Measurements from ENCODE around the gene SIGLECL1. TPM values are rescaled to one million over a fixed set of nuclear protein-coding genes. Genes with fewer than 3 reads are reported as not detected.
A peak's percentile ranks its signal among the peaks of the same experiment; 100 is the strongest.

SIGLECL1 gene
- total and polyA plus RNA-seq, 2 donors from 2014 or later, result not detected

DNA sequence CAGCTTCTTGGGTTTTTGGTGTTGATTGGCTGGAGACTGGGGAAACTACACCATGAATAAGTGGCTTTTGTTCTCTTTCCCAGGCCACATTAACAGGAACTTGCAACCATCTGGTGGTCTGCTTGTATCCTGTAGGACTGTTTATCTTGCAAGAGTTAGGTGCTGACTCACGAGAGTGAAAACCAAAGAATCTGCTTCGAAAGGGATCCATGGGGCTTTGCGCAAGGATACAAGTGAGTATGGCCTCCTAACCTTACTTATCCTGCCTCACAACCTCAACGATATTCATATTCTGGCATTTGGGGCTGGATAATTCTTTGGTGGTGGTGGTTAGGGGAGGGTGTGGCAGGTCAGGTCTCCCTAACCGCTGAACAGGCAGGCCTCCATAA, 4.7 kb upstream of the SIGLECL1 start:
- Histone ChIP-seq H3K4me1 (ENCODE audit: control insufficient read depth in 2 of 3, insufficient read depth in 2 of 3, low read depth in 1 of 3, low read length in 3 of 3) (no peaks in the 10 kb centered on the region), H3K4me3 (ENCODE audit: low read length in 3 of 3) (no peak overlapping the region), H3K9me3 (ENCODE audit: control insufficient read depth in 2 of 3, insufficient read depth in 1 of 3, low read length in 3 of 3) (no peaks in the 10 kb centered on the region), H3K36me3 (ENCODE audit: control insufficient read depth in 2 of 3, insufficient read depth in 3 of 3, low read length in 3 of 3) (no peaks in the 10 kb centered on the region), H3K9ac (ENCODE audit: low read length in 3 of 3) (no peak overlapping the region), H3K27ac (ENCODE audit: low read depth in 2 of 2, low read length in 2 of 2) (no peak overlapping the region), H3K27me3 (ENCODE audit: control insufficient read depth, insufficient read depth, low read length) (no peaks in the 10 kb centered on the region)
- intact Hi-C loops (cut with DNase I), result no loop called here
- no peak for TF ChIP-seq CTCF (IDR thresholded peaks at IDR 0.05; ENCODE audit: borderline replicate concordance, extremely low read depth, insufficient read depth)
- FAIRE-seq (no peak), DNase-seq (peak in 1 of 5 donors; percentile 12)

GRCh38 chr19:51247972-51248590, 2.8 kb upstream of the SIGLECL1 start:
- Histone ChIP-seq H3K4me1 (ENCODE audit: control insufficient read depth in 2 of 3, insufficient read depth in 2 of 3, low read depth in 1 of 3, low read length in 3 of 3) (no peaks in the 10 kb centered on the region), H3K27me3 (ENCODE audit: control insufficient read depth, insufficient read depth, low read length) (no peaks in the 10 kb centered on the region), H3K9ac (ENCODE audit: low read length in 3 of 3) (no peak overlapping the region), H3K27ac (ENCODE audit: low read depth in 2 of 2, low read length in 2 of 2) (no peak overlapping the region), H3K4me3 (ENCODE audit: low read length in 3 of 3) (no peak overlapping the region), H3K36me3 (ENCODE audit: control insufficient read depth in 2 of 3, insufficient read depth in 3 of 3, low read length in 3 of 3) (no peaks in the 10 kb centered on the region), H3K9me3 (ENCODE audit: control insufficient read depth in 2 of 3, insufficient read depth in 1 of 3, low read length in 3 of 3) (no peaks in the 10 kb centered on the region)
- TF ChIP-seq CTCF (IDR thresholded peaks at IDR 0.05; ENCODE audit: borderline replicate concordance, extremely low read depth, insufficient read depth), result no peak
- intact Hi-C loops (cut with DNase I), result no loop called here
- DNase-seq, result no peak
- FAIRE-seq, result no peak

DNA sequence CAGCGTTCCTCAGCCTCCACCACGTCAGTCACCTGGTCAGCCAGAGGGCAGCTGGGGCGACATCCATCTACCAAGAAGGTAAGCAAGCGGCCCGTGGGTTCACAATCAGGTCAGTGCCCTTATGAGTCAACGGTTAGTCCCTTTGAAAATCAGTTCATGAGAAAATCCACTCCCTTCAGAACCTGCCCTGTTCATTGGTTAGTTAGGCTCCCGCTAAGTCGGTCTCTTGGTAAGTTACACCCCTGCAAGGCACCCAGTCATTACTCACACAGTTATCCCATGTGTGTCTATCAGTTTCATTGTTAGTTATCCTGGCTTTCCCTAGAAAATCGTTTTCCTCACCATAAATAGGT, 564 bp downstream of the SIGLECL1 start:
- intact Hi-C loops (cut with DNase I), result no loop called here
- no peaks in the 10 kb centered on the region for H3K9me3 ChIP-seq (ENCODE audit: control insufficient read depth in 2 of 3, insufficient read depth in 1 of 3, low read length in 3 of 3)
- H3K27me3 ChIP-seq (ENCODE audit: control insufficient read depth, insufficient read depth, low read length), result no peaks in the 10 kb centered on the region
- H3K4me3 ChIP-seq (ENCODE audit: low read length in 3 of 3), result no peak overlapping the region
- no peak overlapping the region for H3K27ac ChIP-seq (ENCODE audit: low read depth in 2 of 2, low read length in 2 of 2)
- H3K4me1 ChIP-seq (ENCODE audit: control insufficient read depth in 2 of 3, insufficient read depth in 2 of 3, low read depth in 1 of 3, low read length in 3 of 3), result no peaks in the 10 kb centered on the region
- no peak for FAIRE-seq
- no peak for DNase-seq
- no peaks in the 10 kb centered on the region for H3K36me3 ChIP-seq (ENCODE audit: control insufficient read depth in 2 of 3, insufficient read depth in 3 of 3, low read length in 3 of 3)
- no peak for TF ChIP-seq CTCF (IDR thresholded peaks at IDR 0.05; ENCODE audit: borderline replicate concordance, extremely low read depth, insufficient read depth)
- H3K9ac ChIP-seq (ENCODE audit: low read length in 3 of 3), result no peak overlapping the region
